GM10847 (cell line): Measurements from ENCODE around the gene CDC20.

Experiments
- POLR2A ChIP-seq: IDR thresholded peaks from 2 replicates; pipeline ENCODE4 v1.6.1; 2011; ENCODE audit not compliant: insufficient read length; ENCODE audit errors: extremely low read depth

The CDC20 gene

DNA sequence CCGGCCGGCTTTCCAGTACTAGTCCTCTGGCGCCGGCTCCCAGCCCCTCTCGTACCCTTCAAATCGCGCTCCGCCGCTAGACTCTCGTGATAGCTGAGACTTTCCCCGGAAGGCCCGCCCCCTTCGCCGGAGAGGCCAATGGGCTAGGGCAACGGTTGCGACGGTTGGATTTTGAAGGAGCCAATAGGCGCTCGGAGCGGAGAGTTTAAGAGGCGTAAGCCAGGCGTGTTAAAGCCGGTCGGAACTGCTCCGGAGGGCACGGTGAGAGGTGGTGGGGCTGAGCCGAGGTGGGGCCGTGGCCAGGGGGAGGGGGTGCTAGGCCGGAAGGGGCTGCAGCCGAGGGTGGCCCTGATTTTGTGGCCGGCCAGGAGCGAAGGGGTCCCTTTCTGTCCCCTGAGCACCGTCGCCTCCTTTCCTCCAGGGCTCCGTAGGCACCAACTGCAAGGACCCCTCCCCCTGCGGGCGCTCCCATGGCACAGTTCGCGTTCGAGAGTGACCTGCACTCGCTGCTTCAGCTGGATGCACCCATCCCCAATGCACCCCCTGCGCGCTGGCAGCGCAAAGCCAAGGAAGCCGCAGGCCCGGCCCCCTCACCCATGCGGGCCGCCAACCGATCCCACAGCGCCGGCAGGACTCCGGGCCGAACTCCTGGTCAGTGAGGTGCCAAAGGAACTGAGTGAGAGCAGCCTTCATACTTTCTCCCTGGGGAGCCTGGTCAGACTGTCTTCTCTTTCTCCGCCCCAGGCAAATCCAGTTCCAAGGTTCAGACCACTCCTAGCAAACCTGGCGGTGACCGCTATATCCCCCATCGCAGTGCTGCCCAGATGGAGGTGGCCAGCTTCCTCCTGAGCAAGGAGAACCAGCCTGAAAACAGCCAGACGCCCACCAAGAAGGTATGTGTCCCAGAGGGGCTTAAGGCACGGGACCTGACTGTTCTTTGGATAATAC lies at the start of gene CDC20:
Gene CDC20, plus strand, starts transcription at position 236 of the 948 bp plus-strand sequence. Its CDS starts 235 bp downstream, at position 471.
- peak; percentile 51 for TF ChIP-seq POLR2A

DNA sequence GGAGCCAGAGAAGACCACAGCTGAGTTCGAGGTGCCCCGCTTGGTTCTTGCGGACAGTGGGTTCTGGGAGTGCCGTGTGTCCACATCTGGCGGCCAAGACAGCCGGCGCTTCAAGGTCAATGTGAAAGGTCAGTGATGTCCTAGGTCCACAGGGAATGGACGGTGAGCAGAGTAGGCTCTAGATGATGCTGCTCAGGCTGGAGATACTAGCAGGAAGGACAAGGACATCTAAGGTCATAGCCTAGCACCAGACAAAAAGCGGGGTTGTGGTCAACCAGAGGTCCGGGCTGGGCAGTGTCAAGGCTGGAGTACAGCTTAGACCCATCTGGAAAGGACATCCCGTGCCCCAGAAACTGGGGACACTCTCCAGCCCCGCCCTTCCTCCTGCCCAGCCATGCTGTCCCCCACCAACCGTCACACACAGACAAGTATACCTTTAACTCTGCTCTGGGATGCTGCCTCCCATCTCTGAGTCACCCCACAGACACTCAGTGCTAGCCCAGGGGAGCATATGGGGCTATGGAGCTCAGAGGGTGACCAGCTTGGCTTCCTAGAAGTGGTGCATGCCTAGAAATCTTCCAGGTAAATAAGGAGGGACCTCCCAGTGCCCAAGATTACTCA lies 49.3 kb upstream of the CDC20 start:
- no peak for TF ChIP-seq POLR2A

DNA sequence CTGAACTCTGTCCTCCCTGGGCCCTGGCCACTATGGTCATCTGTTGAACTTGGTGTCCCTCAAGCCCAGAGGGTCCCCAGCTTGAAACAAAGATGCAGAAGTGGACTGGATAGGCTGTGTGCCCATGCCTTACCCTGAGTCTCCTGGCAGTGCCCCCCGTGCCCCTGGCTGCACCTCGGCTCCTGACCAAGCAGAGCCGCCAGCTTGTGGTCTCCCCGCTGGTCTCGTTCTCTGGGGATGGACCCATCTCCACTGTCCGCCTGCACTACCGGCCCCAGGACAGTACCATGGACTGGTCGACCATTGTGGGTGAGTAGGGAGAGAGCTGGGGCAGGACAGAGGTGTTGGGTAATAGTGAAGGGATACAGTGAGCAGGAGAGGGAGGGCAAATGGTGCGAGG lies 47.3 kb upstream of the CDC20 start:
- no peak for TF ChIP-seq POLR2A

DNA sequence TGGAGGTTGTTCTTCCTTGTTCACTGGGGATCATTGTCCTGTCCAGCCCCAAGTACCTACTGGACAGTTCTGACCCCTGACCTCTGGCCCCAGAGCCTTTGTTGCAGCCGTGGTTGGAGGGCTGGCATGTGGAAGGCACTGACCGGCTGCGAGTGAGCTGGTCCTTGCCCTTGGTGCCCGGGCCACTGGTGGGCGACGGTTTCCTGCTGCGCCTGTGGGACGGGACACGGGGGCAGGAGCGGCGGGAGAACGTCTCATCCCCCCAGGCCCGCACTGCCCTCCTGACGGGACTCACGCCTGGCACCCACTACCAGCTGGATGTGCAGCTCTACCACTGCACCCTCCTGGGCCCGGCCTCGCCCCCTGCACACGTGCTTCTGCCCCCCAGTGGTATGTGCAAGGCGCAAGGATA lies 46.6 kb upstream of the CDC20 start:
- no peak for TF ChIP-seq POLR2A

DNA sequence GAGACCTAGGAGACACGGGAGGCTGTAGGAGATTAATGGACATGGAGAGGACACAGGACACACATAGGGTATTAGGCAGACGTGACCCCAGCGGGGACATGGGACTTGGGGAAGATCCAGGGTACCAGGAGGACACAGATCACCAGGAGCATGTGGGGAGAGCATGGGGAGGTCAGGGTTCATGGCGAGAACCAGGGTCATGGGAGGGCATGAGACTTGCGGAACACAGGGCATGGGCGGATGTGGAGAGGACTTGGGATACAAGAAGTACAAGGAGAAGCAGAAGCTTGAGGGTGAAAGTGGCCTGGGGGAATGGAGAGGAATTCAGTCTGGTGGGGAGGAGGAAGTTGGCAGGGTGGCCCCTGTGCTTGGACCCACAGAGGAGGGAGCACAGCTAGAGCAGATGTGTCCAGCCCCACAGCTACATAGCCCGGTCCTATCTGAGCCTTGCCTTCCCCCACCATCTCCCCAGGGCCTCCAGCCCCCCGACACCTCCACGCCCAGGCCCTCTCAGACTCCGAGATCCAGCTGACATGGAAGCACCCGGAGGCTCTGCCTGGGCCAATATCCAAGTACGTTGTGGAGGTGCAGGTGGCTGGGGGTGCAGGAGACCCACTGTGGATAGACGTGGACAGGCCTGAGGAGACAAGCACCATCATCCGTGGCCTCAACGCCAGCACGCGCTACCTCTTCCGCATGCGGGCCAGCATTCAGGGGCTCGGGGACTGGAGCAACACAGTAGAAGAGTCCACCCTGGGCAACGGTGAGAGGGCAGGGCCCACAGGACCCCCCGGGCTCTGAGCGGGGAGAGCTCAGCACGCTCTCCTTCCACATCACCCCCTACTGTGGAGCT lies 45.9 kb upstream of the CDC20 start:
- TF ChIP-seq POLR2A = no peak

DNA sequence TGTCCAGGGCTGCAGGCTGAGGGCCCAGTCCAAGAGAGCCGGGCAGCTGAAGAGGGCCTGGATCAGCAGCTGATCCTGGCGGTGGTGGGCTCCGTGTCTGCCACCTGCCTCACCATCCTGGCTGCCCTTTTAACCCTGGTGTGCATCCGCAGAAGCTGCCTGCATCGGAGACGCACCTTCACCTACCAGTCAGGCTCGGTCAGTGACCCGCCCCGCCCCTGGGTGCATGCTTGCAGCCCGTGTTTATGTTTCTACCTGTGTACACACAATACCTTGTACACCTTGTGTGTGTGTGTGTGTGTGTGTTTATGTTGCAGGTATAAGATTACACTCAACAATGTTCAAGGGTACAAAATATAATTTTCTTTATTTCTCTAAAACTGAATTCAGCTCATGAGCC lies 45.0 kb upstream of the CDC20 start:
- TF ChIP-seq POLR2A = no peak

DNA sequence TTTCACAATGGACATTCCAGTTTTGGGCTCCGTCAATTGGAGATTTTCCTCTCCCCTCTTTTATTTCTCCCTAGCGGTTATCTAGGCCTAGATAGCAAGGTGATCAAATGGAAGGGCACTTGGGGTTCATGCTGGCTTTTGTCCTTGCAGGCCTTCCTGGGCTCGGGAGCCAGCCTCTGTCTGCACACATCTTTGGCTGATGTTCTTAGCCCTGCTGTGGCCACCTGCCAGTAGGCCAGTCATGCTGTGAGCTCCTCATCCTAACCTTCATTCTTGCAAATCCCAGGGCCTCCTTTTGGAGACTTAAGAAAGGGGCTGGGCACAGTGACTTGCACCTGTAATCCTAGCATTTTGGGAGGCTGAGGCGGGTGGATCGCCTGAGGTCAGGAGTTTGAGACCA lies 44.5 kb upstream of the CDC20 start:
- TF ChIP-seq POLR2A = no peak

DNA sequence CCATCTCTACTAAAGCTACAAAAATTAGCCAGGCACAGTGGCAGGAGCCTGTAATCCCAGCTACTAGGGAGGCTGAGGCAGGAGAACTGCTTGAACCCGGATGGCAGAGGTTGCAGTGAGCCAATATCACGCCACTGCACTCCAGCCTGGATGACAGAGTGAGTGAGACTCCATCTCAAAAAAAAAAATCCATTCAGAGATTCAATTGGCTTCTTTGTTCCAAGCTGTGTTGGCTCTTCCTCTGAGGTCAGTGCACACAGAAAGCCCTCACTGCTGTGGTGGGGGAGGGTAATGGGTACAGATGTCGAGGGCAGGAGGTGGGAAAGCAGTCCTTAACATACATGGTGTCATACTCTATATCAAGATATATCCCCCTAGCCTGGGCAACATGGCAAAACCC lies 43.3 kb upstream of the CDC20 start:
- TF ChIP-seq POLR2A = no peak

DNA sequence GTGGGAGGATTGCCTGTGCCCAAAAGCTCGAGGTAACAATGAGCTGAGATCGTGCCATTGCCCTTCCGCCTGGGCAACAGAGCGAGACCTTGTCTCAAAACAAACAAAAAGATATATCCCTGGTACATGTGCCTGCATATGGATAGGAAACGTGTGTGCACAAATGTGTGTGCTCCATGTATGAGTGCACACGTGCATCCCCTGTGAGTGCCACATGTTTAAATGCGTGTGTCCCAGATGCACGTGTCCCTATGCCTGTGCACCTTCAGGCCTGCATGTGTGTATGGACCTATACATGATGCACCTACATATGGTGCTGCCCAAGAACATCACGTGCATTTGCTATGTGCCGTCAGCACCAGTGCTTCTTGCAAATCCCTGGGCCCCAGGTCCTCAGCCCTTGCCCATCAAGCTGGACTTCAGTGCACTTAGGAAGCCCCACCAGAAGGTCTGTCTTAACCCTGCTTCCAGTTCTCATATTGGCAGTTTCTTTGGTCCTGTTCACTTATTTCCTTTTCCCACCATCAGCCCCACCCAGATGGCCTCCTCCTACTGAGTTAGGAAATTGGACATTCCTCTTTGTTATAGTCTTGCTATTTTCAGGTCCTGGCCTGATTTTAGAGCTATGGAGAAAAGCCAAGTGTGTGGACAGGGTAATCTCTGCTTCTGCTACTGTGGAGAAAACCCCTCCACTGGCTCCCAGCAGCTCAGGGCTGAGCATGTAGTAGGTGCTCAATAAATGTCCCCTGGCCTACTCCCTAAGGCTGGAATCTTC lies 42.6 kb upstream of the CDC20 start:
- TF ChIP-seq POLR2A = no peak

DNA sequence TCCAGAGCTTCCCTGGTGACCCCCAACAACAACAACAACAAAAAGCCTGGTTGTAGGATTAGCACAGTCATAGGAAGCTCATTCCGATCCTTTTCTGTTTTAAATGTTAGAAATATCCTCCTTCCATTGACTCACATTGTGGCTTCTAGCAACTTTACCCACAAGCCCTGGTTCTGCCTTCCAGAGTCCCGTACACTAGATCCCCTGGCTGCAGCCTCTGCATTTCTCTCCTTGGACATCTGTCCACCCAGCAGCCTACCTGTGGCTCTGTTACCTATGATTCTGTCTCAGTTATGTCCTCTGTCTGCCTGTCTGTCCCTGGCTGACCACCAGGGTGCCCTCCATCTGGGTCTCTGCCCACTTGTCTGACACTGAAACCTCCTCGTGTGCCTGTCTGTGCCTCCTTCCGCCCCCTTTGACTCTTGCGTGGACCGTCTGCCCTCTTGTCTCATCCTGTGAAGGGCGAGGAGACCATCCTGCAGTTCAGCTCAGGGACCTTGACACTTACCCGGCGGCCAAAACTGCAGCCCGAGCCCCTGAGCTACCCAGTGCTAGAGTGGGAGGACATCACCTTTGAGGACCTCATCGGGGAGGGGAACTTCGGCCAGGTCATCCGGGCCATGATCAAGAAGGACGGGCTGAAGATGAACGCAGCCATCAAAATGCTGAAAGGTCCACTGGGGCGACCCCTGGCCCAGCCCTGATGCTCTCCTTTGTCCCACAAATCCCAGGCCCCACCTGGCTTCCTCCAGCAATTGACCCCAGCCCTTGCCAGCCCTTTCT lies 41.9 kb upstream of the CDC20 start:
- TF ChIP-seq POLR2A = no peak

DNA sequence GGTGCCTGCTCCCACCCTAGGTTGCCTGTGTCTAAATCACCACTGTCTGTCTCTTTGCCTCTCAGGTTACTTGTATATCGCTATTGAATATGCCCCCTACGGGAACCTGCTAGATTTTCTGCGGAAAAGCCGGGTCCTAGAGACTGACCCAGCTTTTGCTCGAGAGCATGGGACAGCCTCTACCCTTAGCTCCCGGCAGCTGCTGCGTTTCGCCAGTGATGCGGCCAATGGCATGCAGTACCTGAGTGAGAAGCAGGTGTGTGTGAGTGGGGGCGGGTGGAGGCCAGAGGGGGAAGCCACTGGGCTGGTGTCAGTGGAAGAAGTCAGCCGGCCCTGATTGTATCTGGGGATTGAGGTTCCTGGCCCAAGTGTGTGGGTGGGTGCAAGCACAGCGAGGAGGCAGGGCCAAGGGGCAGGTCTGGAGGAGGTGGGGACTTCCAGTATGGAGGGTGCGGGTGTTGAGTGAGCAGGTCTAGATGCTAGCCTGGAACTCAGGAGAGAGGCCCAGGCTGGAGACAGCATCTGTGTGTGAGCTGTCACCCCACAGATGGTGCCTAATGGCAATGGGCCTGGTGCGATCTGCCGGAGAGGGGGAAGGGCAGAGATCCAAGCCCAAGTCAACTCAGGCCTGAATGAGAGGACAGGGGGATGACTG lies 40.8 kb upstream of the CDC20 start:
- TF ChIP-seq POLR2A = no peak

GRCh38 chr1:43318831-43319230 lies 40.0 kb upstream of the CDC20 start:
- no peak for TF ChIP-seq POLR2A

DNA sequence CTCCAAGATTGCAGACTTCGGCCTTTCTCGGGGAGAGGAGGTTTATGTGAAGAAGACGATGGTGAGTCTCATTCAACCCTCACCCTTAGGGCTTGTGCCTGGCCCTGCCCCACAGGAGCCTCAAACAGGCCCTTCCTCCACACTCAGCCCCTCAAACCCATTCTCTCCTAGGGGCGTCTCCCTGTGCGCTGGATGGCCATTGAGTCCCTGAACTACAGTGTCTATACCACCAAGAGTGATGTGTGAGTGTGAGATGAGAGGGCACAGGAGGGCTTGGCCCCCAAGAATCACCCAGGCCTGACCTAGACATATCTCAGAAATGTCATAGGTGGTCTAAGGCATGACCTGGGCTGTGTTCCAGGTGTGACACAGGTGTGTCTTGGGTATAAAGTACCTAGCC lies 39.5 kb upstream of the CDC20 start:
- TF ChIP-seq POLR2A = no peak

GRCh38 chr1:43319766-43320165 lies 39.0 kb upstream of the CDC20 start:
- TF ChIP-seq POLR2A = no peak

- TF ChIP-seq POLR2A = no peak
Measured at GRCh38 chr1:43321331-43321891, 37.4 kb upstream of the CDC20 start.
